PFSK-1 (cell line): ENCODE results near the gene GCG. TPM values are rescaled to one million over a fixed set of nuclear protein-coding genes. Genes with fewer than 3 reads are reported as not detected.

Source experiments
- FOXP2 ChIP-seq: optimal IDR thresholded peaks from 2 replicates; pipeline ENCODE3; 2011; ENCODE audit warnings: borderline replicate concordance, control low read depth, inconsistent platforms; ENCODE audit not compliant: insufficient read depth; ENCODE audit errors: extremely low read length, extremely low read depth
- POLR2AphosphoS5 ChIP-seq: IDR thresholded peaks from 2 replicates; pipeline ENCODE4 v1.6.1; 2012; ENCODE audit warnings: low read depth, mild to moderate bottlenecking, control low read depth, low read length, moderate library complexity
- SIN3A ChIP-seq: IDR thresholded peaks from 2 replicates; pipeline ENCODE4 v1.6.1; 2012; ENCODE audit warnings: mild to moderate bottlenecking, low read length, moderate library complexity, borderline replicate concordance; ENCODE audit not compliant: insufficient read depth
- TAF1 ChIP-seq: IDR thresholded peaks from 2 replicates; pipeline ENCODE4 v1.6.1; 2012; ENCODE audit warnings: low read length, control low read depth, borderline replicate concordance; ENCODE audit not compliant: insufficient read depth
- polyA plus RNA-seq: library from polyadenylated mRNA; unstranded; fragments of >200 nt; gene quantifications from one replicate; pipeline ENCODE4 v1.2.1, GENCODE V29; 2012; ENCODE audit warnings: low read depth, missing spikeins; ENCODE audit not compliant: insufficient read length
- TF ChIP-seq, protein P1 (sequence below), 2 experiments: IDR thresholded peaks; 2 replicates each; pipeline versions ENCODE4 v1.6.1 to v1.8.0; 2011 to 2012; ENCODE audit warnings: low read depth in 2 of 2, low read length in 2 of 2, control low read depth in 1 of 2, inconsistent platforms in 1 of 2, mild to moderate bottlenecking in 1 of 2, moderate library complexity in 1 of 2; ENCODE audit not compliant: insufficient read depth in 1 of 2

GCG gene
- polyA plus RNA-seq, result not detected

DNA sequence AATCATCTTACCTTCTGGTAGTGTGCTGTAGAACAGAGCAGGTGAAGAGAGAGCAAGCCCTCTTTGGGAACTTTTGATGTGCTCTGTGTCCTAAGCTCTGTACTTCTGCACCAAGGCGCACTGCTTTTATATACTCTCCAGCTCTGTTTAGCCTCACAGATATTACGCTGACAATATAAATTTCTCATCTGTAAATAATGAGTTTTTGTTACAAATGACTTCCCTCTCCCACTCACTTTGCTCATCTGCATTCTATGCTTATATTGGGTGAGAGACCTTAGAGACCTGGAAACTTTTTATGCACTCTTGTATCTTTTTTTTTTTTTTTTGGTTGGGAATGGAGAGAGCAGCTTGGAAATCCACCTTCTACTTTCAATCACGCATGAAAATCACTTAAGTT lies at the start of gene GCG:
GCG (minus strand) TSS at position 101 of the 400 bp plus-strand sequence. CDS start 3,069 bp downstream, outside the sequence.
- no peak for TF ChIP-seq POLR2AphosphoS5
- TF ChIP-seq FOXP2, result no peak
- TF ChIP-seq SIN3A, result no peak
- TF ChIP-seq, protein P1, sequence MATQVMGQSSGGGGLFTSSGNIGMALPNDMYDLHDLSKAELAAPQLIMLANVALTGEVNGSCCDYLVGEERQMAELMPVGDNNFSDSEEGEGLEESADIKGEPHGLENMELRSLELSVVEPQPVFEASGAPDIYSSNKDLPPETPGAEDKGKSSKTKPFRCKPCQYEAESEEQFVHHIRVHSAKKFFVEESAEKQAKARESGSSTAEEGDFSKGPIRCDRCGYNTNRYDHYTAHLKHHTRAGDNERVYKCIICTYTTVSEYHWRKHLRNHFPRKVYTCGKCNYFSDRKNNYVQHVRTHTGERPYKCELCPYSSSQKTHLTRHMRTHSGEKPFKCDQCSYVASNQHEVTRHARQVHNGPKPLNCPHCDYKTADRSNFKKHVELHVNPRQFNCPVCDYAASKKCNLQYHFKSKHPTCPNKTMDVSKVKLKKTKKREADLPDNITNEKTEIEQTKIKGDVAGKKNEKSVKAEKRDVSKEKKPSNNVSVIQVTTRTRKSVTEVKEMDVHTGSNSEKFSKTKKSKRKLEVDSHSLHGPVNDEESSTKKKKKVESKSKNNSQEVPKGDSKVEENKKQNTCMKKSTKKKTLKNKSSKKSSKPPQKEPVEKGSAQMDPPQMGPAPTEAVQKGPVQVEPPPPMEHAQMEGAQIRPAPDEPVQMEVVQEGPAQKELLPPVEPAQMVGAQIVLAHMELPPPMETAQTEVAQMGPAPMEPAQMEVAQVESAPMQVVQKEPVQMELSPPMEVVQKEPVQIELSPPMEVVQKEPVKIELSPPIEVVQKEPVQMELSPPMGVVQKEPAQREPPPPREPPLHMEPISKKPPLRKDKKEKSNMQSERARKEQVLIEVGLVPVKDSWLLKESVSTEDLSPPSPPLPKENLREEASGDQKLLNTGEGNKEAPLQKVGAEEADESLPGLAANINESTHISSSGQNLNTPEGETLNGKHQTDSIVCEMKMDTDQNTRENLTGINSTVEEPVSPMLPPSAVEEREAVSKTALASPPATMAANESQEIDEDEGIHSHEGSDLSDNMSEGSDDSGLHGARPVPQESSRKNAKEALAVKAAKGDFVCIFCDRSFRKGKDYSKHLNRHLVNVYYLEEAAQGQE (IDR thresholded peaks at IDR 0.05; ENCODE audit: insufficient read depth in 1 of 2, low read depth in 2 of 2, low read length in 2 of 2), result no peak
- TF ChIP-seq TAF1, result no peak

DNA sequence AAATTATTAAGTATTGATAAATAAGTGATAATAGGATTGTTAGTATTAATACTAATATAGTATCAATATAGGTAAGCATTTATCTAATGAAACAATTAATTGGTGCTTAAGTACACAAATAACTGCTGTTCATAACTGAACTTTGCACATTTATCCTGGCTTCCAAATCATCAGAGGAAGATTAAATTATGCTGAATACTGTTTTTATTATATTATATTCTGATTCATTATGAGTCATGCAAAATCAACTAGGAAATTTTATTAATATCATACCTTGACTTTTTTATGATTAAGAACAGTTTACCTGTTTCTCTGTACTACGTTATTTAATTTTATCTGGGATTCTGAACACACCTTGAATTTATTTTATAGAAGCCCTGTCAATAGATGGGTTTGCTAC lies 48.6 kb upstream of the GCG start:
- TF ChIP-seq SIN3A, result no peak
- TF ChIP-seq TAF1, result no peak
- TF ChIP-seq FOXP2, result no peak
- TF ChIP-seq, protein P1 (IDR thresholded peaks at IDR 0.05; ENCODE audit: insufficient read depth in 1 of 2, low read depth in 2 of 2, low read length in 2 of 2), result no peak
- no peak for TF ChIP-seq POLR2AphosphoS5

DNA sequence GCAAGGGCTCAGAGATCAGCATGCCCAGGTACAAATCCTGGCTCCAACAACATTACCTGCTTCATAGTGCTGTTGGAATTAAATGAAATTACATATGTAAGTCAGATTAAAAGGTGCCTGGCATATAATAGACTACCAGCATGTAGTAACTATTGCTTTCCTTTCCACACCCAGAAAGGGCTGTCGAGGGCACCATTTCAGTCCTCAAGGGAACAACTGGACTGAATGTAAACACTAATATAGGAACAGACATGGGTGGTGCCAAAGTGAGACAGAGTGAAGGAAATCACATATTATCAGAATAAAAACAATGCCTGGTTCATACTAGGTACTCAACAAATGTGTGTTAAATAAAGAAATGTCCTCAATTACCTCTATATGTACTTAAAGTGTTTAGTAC lies 47.9 kb upstream of the GCG start:
- TF ChIP-seq, protein P1 (IDR thresholded peaks at IDR 0.05; ENCODE audit: insufficient read depth in 1 of 2, low read depth in 2 of 2, low read length in 2 of 2), result no peak
- TF ChIP-seq TAF1 (no peak), POLR2AphosphoS5 (no peak), FOXP2 (no peak), SIN3A (no peak)

DNA sequence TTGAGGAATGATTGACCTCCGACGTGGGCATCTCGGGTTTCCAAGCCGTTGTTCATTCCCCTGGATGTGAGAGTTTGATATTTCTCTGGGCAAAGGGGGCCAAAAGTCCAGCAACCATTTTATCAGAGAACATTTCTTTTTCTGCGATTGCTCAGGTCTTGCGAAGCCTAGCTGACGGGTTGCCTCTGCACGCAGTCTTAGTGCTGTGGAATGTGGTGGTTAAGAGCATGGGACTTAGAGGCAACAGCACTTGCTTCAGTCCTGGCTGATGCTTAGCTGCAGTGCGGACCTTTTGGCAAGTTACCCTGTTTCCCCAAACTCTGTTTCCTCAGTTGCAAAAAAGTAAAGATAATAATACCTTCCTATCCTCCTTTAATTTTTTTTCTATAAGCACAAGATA lies 46.2 kb upstream of the GCG start:
- TF ChIP-seq SIN3A (no peak), POLR2AphosphoS5 (no peak), FOXP2 (no peak), TAF1 (no peak)
- TF ChIP-seq, protein P1 (IDR thresholded peaks at IDR 0.05; ENCODE audit: insufficient read depth in 1 of 2, low read depth in 2 of 2, low read length in 2 of 2), result no peak
